Stimulated activated memory B cell treated with anti-CD40 and anti-IgM and Interleukin-4, amounts not matched to agents 10 μg/mL and 1 μg/mL and 100 μg/mL, for 72 hours (primary cell): ENCODE data around the gene HS3ST5.
"Not testable (repeated sequence)": the region's sequence is repeated elsewhere in the genome, so short reads cannot be mapped to it uniquely, and the experiment has no call there.

Experiments
- ATAC-seq: fragments of 150-1000 bp; cut with Tn5 transposase; 2 replicates; pipeline ENCODE4 v1.10.0; 2021
- H3K27ac Mint-ChIP-seq: one replicate; pipeline ENCODE4 v1.8.0; 2022; ENCODE audit warnings: mild to moderate bottlenecking, mixed read lengths
- H3K27me3 Mint-ChIP-seq: one replicate; pipeline ENCODE4 v1.8.0; 2022; ENCODE audit warnings: mixed read lengths
- H3K36me3 Mint-ChIP-seq: one replicate; pipeline ENCODE4 v1.8.0; 2022; ENCODE audit warnings: mixed read lengths
- H3K4me1 Mint-ChIP-seq: one replicate; pipeline ENCODE4 v1.8.0; 2022; ENCODE audit warnings: mixed read lengths
- H3K4me3 Mint-ChIP-seq: one replicate; pipeline ENCODE4 v1.8.0; 2022; ENCODE audit warnings: mild to moderate bottlenecking, moderate library complexity, mixed read lengths
- H3K9me3 Mint-ChIP-seq: one replicate; pipeline ENCODE4 v1.8.0; 2022; ENCODE audit warnings: mixed read lengths

HS3ST5 gene

GRCh38 chr6:114167583-114168576, 174.9 kb downstream of the HS3ST5 start:
- H3K4me1 Mint-ChIP-seq, result no peaks in the 10 kb centered on the region
- no peak for ATAC-seq
- no peak overlapping the region for H3K4me3 Mint-ChIP-seq
- no peaks in the 10 kb centered on the region for H3K36me3 Mint-ChIP-seq
- no peaks in the 10 kb centered on the region for H3K9me3 Mint-ChIP-seq
- no peaks in the 10 kb centered on the region for H3K27me3 Mint-ChIP-seq
- H3K27ac Mint-ChIP-seq, result no peak overlapping the region

DNA sequence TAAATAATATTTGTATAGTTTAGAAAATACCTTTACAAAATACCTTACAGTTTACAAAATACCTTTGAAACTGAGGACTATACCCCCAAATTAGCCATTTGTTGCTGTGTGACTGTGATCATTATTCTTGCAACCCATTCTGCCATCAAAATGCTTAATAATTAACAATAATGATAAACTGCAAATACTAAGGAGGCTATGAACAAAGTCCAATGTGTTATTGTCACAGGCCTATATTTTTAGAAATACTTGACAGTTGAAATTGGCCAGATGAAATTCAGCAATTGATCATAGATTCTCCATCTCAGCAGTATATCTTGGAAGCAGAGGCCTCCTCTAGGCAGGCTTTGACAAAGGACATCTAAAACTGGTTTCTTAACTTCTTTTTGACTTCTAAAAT, 178.6 kb downstream of the HS3ST5 start:
- no peaks in the 10 kb centered on the region for H3K4me1 Mint-ChIP-seq
- H3K4me3 Mint-ChIP-seq, result no peak overlapping the region
- no peaks in the 10 kb centered on the region for H3K27me3 Mint-ChIP-seq
- ATAC-seq, result no peak
- H3K27ac Mint-ChIP-seq, result no peak overlapping the region
- H3K36me3 Mint-ChIP-seq, result no peaks in the 10 kb centered on the region
- H3K9me3 Mint-ChIP-seq, result no peaks in the 10 kb centered on the region

- ATAC-seq, result no peak
- H3K9me3 Mint-ChIP-seq, result no peaks in the 10 kb centered on the region
- no peak overlapping the region for H3K27ac Mint-ChIP-seq
- H3K4me3 Mint-ChIP-seq, result no peak overlapping the region
- H3K36me3 Mint-ChIP-seq, result no peaks in the 10 kb centered on the region
- no peaks in the 10 kb centered on the region for H3K27me3 Mint-ChIP-seq
- H3K4me1 Mint-ChIP-seq, result no peaks in the 10 kb centered on the region
These were observed 180.0 kb downstream of the HS3ST5 start for GRCh38 chr6:114162691-114163347.

DNA sequence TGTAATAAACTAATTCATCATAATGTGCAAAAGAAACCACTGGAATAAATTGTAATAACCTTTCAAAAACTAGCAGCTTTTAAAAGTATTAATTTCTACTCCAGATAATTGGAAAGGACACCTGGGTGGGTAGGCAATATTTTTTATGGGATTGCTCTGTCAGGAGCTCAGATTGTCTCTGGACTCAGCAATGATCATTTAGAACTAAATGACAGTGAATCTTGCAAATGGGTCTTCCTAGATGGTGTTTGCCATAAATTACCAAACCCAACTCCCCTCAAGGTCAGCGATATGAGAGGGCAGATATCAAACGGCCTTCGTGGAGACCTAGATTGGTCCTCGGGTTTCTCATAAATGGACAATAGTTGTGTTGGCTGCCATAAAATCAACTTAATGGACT, 181.9 kb downstream of the HS3ST5 start:
- H3K4me1 Mint-ChIP-seq, result no peaks in the 10 kb centered on the region
- no peaks in the 10 kb centered on the region for H3K36me3 Mint-ChIP-seq
- no peak overlapping the region for H3K27ac Mint-ChIP-seq
- ATAC-seq, result no peak
- no peak overlapping the region for H3K4me3 Mint-ChIP-seq
- no peaks in the 10 kb centered on the region for H3K27me3 Mint-ChIP-seq
- H3K9me3 Mint-ChIP-seq, result no peaks in the 10 kb centered on the region

DNA sequence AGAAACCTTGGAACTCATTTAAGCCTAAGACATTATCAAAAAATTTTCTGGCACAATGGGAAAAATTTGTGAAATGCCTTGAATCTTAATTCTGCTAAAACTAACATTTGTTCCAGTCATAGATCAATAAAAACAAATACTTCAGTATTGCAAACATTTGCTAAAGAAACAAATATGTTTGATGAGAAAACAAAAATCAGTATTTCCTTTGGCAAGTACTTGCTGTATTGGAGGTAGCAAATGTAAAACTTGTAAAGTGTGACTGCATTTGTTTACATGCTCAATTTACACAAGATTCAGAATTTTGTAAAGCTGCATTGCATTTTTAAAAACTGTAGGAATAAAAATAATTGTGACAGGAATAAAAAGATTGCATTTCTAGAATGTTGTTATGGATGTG, 183.1 kb downstream of the HS3ST5 start:
- H3K4me1 Mint-ChIP-seq, result no peaks in the 10 kb centered on the region
- H3K27me3 Mint-ChIP-seq, result no peaks in the 10 kb centered on the region
- H3K4me3 Mint-ChIP-seq, result no peak overlapping the region
- no peak overlapping the region for H3K27ac Mint-ChIP-seq
- H3K36me3 Mint-ChIP-seq, result no peaks in the 10 kb centered on the region
- no peak for ATAC-seq
- no peaks in the 10 kb centered on the region for H3K9me3 Mint-ChIP-seq

- Mint-ChIP-seq H3K4me1 (no peaks in the 10 kb centered on the region), H3K27me3 (no peaks in the 10 kb centered on the region), H3K4me3 (no peak overlapping the region), H3K27ac (no peak overlapping the region), H3K9me3 (no peaks in the 10 kb centered on the region), H3K36me3 (no peaks in the 10 kb centered on the region)
- ATAC-seq, result no peak
These were observed 183.8 kb downstream of the HS3ST5 start for GRCh38 chr6:114158838-114159694.

- Mint-ChIP-seq H3K27ac (no peak overlapping the region), H3K4me3 (no peak overlapping the region), H3K27me3 (no peaks in the 10 kb centered on the region), H3K4me1 (no peaks in the 10 kb centered on the region), H3K36me3 (no peaks in the 10 kb centered on the region), H3K9me3 (no peaks in the 10 kb centered on the region)
- no peak for ATAC-seq
These were observed 184.4 kb downstream of the HS3ST5 start for GRCh38 chr6:114158411-114158810.

DNA sequence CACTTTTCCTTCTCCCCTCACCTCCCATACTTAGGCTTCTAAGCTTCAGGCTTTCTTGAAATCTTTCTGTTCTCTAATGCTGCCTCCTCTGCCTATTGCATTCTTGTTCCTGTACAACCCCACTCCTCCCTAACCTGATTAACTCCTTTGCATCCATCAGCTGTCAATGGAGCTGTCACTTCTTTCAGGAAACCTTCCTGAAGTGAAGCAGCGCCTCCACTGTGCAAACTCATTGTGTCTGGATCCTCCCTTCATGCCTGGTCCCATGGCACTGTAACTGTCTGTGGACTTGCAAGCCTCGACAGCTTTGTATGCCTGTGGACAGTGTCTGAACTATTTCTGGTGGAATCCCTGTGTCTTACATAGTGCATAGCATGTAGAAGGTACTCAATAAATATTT, 185.0 kb downstream of the HS3ST5 start:
- ATAC-seq, result no peak
- Mint-ChIP-seq H3K36me3 (no peaks in the 10 kb centered on the region), H3K27ac (no peak overlapping the region), H3K27me3 (no peaks in the 10 kb centered on the region), H3K4me1 (no peaks in the 10 kb centered on the region), H3K4me3 (no peak overlapping the region), H3K9me3 (no peaks in the 10 kb centered on the region)

DNA sequence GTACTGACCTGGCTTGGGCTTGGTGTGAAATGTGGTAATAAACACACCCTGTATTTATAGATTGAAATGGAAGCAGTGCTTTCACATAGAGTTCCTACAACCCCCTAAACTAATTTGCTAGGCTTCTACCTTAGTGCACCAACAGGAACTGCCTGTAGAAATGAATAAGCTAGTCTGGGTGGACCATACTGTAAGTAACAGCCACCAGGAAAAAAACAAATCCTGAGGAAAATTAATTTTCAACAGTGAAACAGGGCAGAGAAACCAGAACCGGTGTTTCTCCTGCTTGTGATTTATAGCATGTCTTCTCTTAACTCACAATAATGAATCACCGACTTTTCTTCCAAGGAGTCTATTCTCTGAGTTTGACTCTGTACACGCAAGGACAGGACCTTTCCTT, 187.1 kb downstream of the HS3ST5 start:
- H3K4me1 Mint-ChIP-seq, result no peaks in the 10 kb centered on the region
- H3K27ac Mint-ChIP-seq, result no peak overlapping the region
- no peak overlapping the region for H3K4me3 Mint-ChIP-seq
- no peak for ATAC-seq
- H3K36me3 Mint-ChIP-seq, result no peaks in the 10 kb centered on the region
- H3K9me3 Mint-ChIP-seq, result no peaks in the 10 kb centered on the region
- H3K27me3 Mint-ChIP-seq, result no peaks in the 10 kb centered on the region

DNA sequence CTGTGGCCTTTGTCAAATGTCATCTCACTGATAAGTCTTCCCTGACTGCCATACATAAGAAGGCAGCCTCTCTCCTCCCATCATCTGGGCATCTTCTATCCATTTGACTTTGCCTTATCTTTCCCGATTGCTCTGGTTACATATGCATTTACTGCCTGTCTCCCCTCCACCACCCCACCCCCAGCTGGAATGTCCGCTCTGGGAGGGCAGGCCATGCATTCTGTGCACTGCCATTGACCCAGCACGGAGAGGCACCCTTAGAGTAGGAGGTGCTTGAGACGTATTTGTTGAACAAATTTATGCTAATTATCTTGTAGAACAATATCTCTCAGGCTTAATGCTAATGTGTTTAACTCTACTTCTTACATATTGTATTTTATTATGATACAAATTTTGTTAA, 188.0 kb downstream of the HS3ST5 start:
- Mint-ChIP-seq H3K36me3 (no peaks in the 10 kb centered on the region), H3K9me3 (no peaks in the 10 kb centered on the region), H3K4me1 (no peaks in the 10 kb centered on the region), H3K27me3 (no peaks in the 10 kb centered on the region), H3K27ac (no peak overlapping the region), H3K4me3 (no peak overlapping the region)
- no peak for ATAC-seq

GRCh38 chr6:114153448-114153847, 189.4 kb downstream of the HS3ST5 start:
- no peak overlapping the region for H3K4me3 Mint-ChIP-seq
- H3K27me3 Mint-ChIP-seq, result no peaks in the 10 kb centered on the region
- ATAC-seq, result no peak
- no peaks in the 10 kb centered on the region for H3K4me1 Mint-ChIP-seq
- no peaks in the 10 kb centered on the region for H3K9me3 Mint-ChIP-seq
- H3K27ac Mint-ChIP-seq, result no peak overlapping the region
- H3K36me3 Mint-ChIP-seq, result no peaks in the 10 kb centered on the region

GRCh38 chr6:114151064-114151690, 191.6 kb downstream of the HS3ST5 start:
- Mint-ChIP-seq H3K4me1 (no peaks in the 10 kb centered on the region), H3K36me3 (no peaks in the 10 kb centered on the region), H3K9me3 (peaks cover 6% of the 10 kb centered on the region)

GRCh38 chr6:114149182-114149581, 193.6 kb downstream of the HS3ST5 start:
- ATAC-seq, H3K27ac Mint-ChIP-seq, H3K4me1 Mint-ChIP-seq, H3K36me3 Mint-ChIP-seq, H3K4me3 Mint-ChIP-seq, H3K27me3 Mint-ChIP-seq, H3K9me3 Mint-ChIP-seq: not testable (repeated sequence)

More at GRCh38 chr6:114151064-114151690, 191.6 kb downstream of the HS3ST5 start:
- Mint-ChIP-seq H3K27me3 (no peaks in the 10 kb centered on the region), H3K4me3 (no peak overlapping the region), H3K27ac (no peak overlapping the region)
- no peak for ATAC-seq

- Mint-ChIP-seq H3K27me3 (no peaks in the 10 kb centered on the region), H3K4me1 (no peaks in the 10 kb centered on the region), H3K9me3 (peaks cover 10% of the 10 kb centered on the region), H3K36me3 (no peaks in the 10 kb centered on the region), H3K4me3 (no peak overlapping the region), H3K27ac (no peak overlapping the region)
- no peak for ATAC-seq
These were observed 197.7 kb downstream of the HS3ST5 start for GRCh38 chr6:114144887-114145851.
